ENCODE data around the gene CNTFR.
A peak's percentile ranks its signal among the peaks of the same experiment; 100 is the strongest.

The CNTFR gene

DNA sequence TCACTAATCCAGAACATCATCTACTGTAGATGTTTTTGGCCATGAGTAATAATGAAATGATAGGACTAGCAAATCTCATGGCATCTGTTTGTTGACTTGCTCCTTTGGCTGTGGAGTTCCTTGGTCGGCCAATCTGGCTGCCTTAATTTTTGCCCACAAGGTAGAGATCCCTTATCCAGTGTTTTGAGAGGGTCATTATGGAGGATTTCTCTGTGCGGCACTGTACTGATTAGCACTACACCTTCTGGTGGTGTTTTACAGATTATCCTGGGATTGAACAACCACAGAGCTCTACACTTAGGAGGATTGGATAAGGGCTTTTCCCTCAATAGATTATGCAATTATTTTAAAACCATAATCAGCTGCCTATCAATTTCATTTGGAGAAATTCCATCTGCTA, 63.5 kb downstream of the CNTFR start:
- Mint-ChIP-seq H3K36me3 (ENCODE audit: low read depth) (no peaks in the 10 kb centered on the region), H3K27me3 (peaks cover 30% of the 10 kb centered on the region), H3K4me1 (ENCODE audit: low read depth) (peaks cover 29% of the 10 kb centered on the region), H3K4me3 (no peak overlapping the region), H3K9me3 (no peaks in the 10 kb centered on the region), H3K27ac (no peak overlapping the region)
- peak; percentile 0 for DNase-seq

DNA sequence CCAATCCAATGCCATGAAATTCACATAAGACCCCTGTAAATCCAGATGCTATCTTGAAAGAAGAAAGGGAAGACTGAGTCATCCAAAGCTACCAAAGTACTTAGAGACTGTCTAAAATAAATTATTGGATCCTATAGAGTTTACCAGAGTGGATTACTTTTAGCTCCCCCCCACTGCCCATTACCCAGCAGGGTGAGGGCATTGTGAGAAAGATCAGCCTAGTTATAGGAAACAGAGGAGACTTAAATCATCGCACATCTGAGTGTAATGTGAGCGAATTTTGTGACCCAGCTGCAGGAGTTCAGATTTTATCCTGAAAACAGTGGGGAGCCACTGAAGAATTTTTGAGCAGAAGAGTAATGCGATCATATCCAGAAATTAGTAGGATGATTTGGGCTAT, 65.2 kb downstream of the CNTFR start:
- Mint-ChIP-seq H3K27me3 (peaks cover 21% of the 10 kb centered on the region), H3K36me3 (ENCODE audit: low read depth) (no peaks in the 10 kb centered on the region), H3K9me3 (no peaks in the 10 kb centered on the region), H3K4me1 (ENCODE audit: low read depth) (peaks cover 29% of the 10 kb centered on the region), H3K27ac (no peak overlapping the region), H3K4me3 (no peak overlapping the region)
- DNase-seq, result peak; percentile 2

DNA sequence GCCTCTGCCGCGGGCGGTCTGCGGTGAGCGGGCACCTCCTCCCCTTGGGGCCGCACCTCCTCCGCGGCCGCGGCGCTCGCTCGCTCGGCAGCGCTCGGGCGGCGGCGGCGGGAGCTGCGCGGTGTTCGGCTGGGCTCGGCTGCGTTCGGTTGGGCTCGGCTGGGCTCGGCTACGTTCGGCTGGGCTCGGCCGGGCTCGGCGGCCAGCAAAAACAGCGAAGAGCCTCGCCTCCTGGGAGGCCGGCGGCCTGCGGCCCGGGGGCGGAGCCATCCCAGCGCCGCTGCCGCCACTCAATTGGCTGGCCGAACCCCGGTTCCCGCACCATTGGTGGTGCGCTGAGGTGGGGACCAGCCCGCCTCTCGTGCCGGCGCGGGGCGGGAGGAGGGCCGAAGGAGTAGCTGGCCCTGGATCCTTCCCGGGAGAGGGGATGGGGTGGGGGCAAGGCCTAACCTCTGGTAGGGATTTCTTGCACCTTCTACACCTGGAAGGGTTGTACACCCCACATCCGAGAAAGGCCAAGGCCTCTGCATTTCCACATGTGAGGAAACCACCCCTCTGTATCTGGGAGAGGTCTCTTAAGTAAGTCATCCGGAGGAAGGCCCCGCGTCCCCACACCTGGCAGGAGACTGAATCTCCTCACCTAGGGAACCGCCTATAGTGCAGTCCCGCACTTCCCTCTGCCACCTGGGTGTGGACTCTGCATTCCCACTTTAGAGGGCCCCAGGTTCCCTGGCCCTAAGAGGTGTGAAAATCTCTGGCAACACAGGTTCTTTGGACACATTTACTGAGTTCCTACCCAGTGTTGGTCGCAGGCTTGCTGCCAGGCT, 66.3 kb downstream of the CNTFR start, which contains the start of gene ENHO:
Gene ENHO, minus strand, starts transcription at position 20 of the 827 bp plus-strand sequence. CDS start 1,295 bp downstream, outside the sequence.
- Mint-ChIP-seq H3K27me3 (peaks cover 17% of the 10 kb centered on the region), H3K4me1 (ENCODE audit: low read depth) (peaks cover 29% of the 10 kb centered on the region), H3K27ac (peak within 1 kb of the TSS; percentile 30), H3K9me3 (no peaks in the 10 kb centered on the region), H3K4me3 (peak within 1 kb of the TSS; percentile 61), H3K36me3 (ENCODE audit: low read depth) (no peaks in the 10 kb centered on the region)
- peak; percentile 97 for DNase-seq

DNA sequence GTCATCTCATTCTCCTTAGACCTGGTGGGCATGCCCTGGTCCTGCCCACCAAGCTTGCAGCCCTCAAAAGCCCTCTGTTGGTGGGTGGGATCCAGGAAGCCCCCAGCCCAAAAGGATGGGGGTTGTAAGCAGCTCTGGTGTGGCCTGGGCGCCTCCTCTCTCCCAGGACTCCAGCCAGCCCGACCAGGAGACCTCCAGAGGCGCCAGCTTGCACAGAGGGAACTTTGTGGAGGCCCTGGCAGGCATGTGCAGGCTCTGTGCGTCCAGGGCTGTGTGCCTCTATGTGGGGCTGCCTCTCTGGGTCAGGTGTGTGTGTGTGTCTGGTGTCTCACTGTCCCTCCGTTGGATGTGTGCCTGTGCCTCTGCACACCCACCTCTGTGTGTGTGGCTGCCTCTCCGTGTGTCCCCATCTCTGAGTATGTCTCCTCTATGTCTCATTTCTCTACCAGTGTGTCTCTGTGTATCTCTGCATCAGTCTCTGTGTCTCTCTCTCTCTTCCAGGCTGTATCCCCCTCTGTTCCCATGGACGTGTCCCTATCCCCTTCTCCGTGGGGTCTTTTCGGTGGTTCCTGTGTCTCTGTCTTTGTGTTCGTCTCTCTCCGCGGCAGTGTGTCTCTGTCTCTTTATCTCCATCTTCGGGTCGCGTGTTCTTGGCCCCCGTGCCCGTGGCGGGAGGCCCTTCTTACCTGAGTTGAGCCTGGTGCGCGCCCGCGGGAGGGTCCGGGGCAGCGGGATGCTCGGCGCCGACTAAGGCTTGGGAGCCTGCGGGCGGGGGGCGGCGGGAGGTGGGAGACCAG, 67.2 kb downstream of the CNTFR start:
- Mint-ChIP-seq H3K27me3 (peaks cover 16% of the 10 kb centered on the region), H3K4me3 (peak overlapping the region; percentile 61), H3K36me3 (ENCODE audit: low read depth) (no peaks in the 10 kb centered on the region), H3K27ac (peak overlapping the region; percentile 30), H3K4me1 (ENCODE audit: low read depth) (peaks cover 29% of the 10 kb centered on the region), H3K9me3 (no peaks in the 10 kb centered on the region)
- peak; percentile 38 for DNase-seq

DNA sequence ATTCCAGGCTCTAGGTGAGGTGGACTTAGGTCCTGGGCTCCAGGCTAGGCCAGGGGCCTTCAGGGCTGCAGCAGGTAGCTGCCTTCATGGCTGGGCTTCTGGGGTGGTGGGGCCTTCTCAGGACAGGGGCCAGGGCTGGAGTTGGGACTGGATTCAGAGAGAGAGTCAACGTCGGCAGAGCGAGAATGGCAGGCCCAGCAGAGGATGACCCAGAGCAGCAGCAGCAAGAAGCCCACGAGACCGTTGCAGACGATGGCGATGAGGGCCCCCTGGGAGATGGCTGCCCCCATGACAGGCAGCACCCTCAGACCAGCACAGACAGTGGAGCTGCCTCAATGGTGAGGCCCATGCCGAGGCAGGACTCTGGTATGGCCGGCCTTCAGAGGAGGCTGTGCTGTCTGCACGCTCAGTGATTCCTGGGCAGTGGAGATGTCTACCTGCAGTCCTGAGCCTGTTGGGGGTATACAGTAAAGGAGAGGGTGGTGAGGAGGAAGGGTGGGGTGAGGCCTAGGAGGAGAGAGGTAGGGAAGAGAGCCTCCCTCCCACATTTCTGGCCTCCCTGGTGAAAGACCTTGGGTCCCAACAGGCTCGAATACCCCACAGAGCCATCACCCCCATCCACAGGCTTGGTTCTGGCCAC, 68.0 kb downstream of the CNTFR start:
- Mint-ChIP-seq H3K9me3 (no peaks in the 10 kb centered on the region), H3K4me3 (no peak overlapping the region), H3K4me1 (ENCODE audit: low read depth) (peaks cover 29% of the 10 kb centered on the region), H3K36me3 (ENCODE audit: low read depth) (no peaks in the 10 kb centered on the region), H3K27ac (no peak overlapping the region), H3K27me3 (peaks cover 14% of the 10 kb centered on the region)
- no peak for DNase-seq

- no peak for DNase-seq
- H3K9me3 Mint-ChIP-seq, result no peaks in the 10 kb centered on the region
- H3K4me1 Mint-ChIP-seq (ENCODE audit: low read depth), result peaks cover 29% of the 10 kb centered on the region
- no peak overlapping the region for H3K27ac Mint-ChIP-seq
- H3K27me3 Mint-ChIP-seq, result peaks cover 13% of the 10 kb centered on the region
- H3K4me3 Mint-ChIP-seq, result no peak overlapping the region
- H3K36me3 Mint-ChIP-seq (ENCODE audit: low read depth), result no peaks in the 10 kb centered on the region
Observed at GRCh38 chr9:34520505-34521385, 68.8 kb downstream of the CNTFR start.

DNA sequence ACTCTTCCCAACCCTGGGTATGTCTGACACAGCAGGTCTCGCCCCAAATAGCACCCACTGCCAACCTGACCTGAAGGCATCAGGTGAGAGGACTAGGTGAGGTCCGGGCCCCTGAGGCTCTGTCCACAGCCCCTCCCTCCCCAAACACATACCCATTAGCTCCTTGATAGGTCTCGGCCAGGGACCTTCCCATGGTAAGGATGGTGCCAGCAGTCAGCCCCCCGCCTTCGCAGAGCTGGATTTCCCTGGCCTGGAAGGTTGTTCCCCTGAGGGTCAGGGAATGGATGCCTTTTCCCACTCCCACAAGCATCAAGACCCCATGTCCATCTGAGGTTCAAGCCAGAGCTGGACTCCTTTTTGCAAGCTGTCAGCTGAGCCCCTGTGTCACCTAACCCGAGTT, 69.4 kb downstream of the CNTFR start:
- Mint-ChIP-seq H3K27ac (no peak overlapping the region), H3K9me3 (no peaks in the 10 kb centered on the region), H3K27me3 (peaks cover 11% of the 10 kb centered on the region), H3K4me3 (no peak overlapping the region), H3K4me1 (ENCODE audit: low read depth) (peaks cover 24% of the 10 kb centered on the region), H3K36me3 (ENCODE audit: low read depth) (no peaks in the 10 kb centered on the region)
- no peak for DNase-seq

DNA sequence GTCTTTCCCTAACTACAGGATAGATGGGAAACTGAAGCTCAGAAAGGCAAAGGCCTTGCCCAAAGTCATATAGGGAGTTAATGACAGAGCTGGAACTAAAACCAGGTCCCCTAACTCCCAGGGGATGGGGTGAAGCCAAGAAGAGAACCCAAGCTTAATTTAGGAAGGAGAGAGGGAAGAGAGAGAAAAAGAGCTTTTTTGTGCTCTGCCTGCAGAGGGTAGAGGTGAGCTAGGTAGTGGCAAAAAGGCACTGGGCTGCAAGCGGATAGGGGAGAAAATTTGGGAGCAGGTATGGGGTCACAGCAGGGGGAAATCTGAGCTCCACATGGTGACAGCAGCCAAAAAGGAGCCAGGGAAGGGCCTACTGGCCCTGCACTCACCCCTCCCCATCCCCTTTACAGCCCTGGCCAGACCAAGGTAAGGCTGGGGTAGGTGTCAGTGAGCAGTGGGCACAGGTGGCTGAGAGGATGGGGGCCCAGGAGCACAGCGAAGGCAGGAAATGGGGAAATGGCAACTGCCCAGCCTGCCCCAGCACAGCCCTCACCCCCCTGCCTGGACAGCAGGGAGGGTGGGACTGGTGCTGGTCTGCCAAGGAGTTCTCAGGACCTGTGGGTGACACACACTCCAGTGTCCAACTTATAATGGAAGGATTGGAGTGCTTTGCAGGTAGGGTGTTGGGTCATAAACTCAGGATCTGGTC, 70.1 kb downstream of the CNTFR start:
- DNase-seq, result peak; percentile 24
- H3K4me3 Mint-ChIP-seq, result no peak overlapping the region
- H3K27ac Mint-ChIP-seq, result no peak overlapping the region
- H3K9me3 Mint-ChIP-seq, result no peaks in the 10 kb centered on the region
- no peaks in the 10 kb centered on the region for H3K36me3 Mint-ChIP-seq (ENCODE audit: low read depth)
- H3K27me3 Mint-ChIP-seq, result peaks cover 11% of the 10 kb centered on the region
- peaks cover 17% of the 10 kb centered on the region for H3K4me1 Mint-ChIP-seq (ENCODE audit: low read depth)

- Mint-ChIP-seq H3K4me1 (ENCODE audit: low read depth) (peaks cover 12% of the 10 kb centered on the region), H3K27ac (no peak overlapping the region), H3K36me3 (ENCODE audit: low read depth) (no peaks in the 10 kb centered on the region), H3K9me3 (no peaks in the 10 kb centered on the region), H3K27me3 (peaks cover 11% of the 10 kb centered on the region), H3K4me3 (no peak overlapping the region)
- no peak for DNase-seq
Observed at GRCh38 chr9:34518896-34519295, 70.6 kb downstream of the CNTFR start.

GRCh38 chr9:34518110-34518616, 71.4 kb downstream of the CNTFR start:
- Mint-ChIP-seq H3K27me3 (peaks cover 11% of the 10 kb centered on the region), H3K9me3 (no peaks in the 10 kb centered on the region), H3K4me1 (ENCODE audit: low read depth) (peaks cover 4% of the 10 kb centered on the region), H3K4me3 (no peak overlapping the region), H3K36me3 (ENCODE audit: low read depth) (no peaks in the 10 kb centered on the region), H3K27ac (no peak overlapping the region)
- no peak for DNase-seq

DNA sequence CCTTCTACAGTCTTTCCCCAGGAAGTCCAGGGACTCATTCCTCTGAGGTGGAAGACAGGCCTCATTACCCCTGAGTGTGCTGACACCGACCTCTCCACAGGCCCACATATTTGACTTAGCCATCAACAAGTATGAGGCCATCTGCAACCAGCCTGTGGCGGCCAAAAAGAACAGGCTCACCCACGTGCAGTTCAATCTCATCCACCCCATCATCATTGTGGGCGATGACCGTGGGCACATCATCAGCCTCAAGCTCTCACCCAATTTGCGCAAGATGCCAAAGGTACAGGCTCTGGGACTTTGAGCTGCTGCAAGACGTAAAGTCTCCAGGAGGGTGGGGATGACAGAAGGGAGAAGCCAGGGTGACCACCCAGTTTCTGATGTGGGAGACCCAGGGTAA, 72.3 kb downstream of the CNTFR start:
- H3K27me3 Mint-ChIP-seq, result peaks cover 6% of the 10 kb centered on the region
- H3K27ac Mint-ChIP-seq, result no peak overlapping the region
- no peaks in the 10 kb centered on the region for H3K4me1 Mint-ChIP-seq (ENCODE audit: low read depth)
- no peak for DNase-seq
- H3K4me3 Mint-ChIP-seq, result no peak overlapping the region
- H3K36me3 Mint-ChIP-seq (ENCODE audit: low read depth), result no peaks in the 10 kb centered on the region
- no peaks in the 10 kb centered on the region for H3K9me3 Mint-ChIP-seq

DNA sequence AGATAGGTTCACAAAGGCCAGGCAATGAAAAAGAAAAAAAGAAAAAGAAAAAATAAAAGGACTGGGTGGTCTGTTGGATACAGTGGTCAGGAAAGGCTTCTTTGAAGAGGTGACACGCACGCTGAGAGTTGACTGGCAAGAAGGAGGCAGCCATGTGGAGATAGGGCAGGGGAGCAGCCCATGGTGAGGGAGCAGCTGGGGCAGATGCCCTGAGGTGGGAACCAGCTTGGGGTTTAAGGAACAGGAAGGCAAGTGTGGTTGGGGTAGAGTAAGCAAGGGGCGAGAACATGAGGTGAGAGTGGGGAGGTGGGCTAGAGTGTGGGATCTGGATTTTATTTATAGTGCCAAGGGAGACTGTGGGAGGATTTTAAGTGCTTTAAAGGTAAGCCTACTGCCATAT, 73.6 kb downstream of the CNTFR start:
- H3K27ac Mint-ChIP-seq, result no peak overlapping the region
- DNase-seq, result no peak
- H3K27me3 Mint-ChIP-seq, result peaks cover 5% of the 10 kb centered on the region
- no peaks in the 10 kb centered on the region for H3K4me1 Mint-ChIP-seq (ENCODE audit: low read depth)
- H3K36me3 Mint-ChIP-seq (ENCODE audit: low read depth), result no peaks in the 10 kb centered on the region
- no peak overlapping the region for H3K4me3 Mint-ChIP-seq
- H3K9me3 Mint-ChIP-seq, result no peaks in the 10 kb centered on the region

- Mint-ChIP-seq H3K27me3 (peaks cover under 1% of the 10 kb centered on the region), H3K36me3 (ENCODE audit: low read depth) (no peaks in the 10 kb centered on the region), H3K27ac (no peak overlapping the region), H3K9me3 (no peaks in the 10 kb centered on the region), H3K4me1 (ENCODE audit: low read depth) (no peaks in the 10 kb centered on the region), H3K4me3 (no peak overlapping the region)
- no peak for DNase-seq
Observed at GRCh38 chr9:34514816-34515215, 74.7 kb downstream of the CNTFR start.
